Neural cell (in vitro differentiated cells): Measurements from ENCODE around the gene INPP4B. TPM values are rescaled to one million over a fixed set of nuclear protein-coding genes. Genes with fewer than 3 reads are reported as not detected.

ENCODE experiments used
- H2AFZ ChIP-seq: fragments of 200-600, 300-800 bp; sonication (generic), shearing (Covaris generic); 2 replicates; pipeline ENCODE4 v1.6.0; 2014; ENCODE audit warnings: low read depth, mild to moderate bottlenecking, antibody characterized with exemption, low read length, moderate library complexity
- H3F3A ChIP-seq: fragments of 200-600 bp; shearing (Covaris generic); 2 replicates; pipeline ENCODE4 v1.6.1; 2016; ENCODE audit warnings: mild to moderate bottlenecking, moderate library complexity, mixed read lengths, antibody characterized with exemption, low read length; ENCODE audit not compliant: insufficient read depth, poor library complexity, severe bottlenecking
- H3K27ac ChIP-seq: fragments of 200-600, 300-800 bp; sonication (generic), shearing (Covaris generic); 2 replicates; pipeline ENCODE4 v1.5.1; 2014; ENCODE audit warnings: mild to moderate bottlenecking, low read length, moderate library complexity
- H3K27me3 ChIP-seq: fragments of 300-800, 200-600 bp; sonication (generic), shearing (Covaris generic); 2 replicates; pipeline ENCODE4 v1.6.0; 2014; ENCODE audit warnings: mild to moderate bottlenecking, low read depth, low read length, moderate library complexity; ENCODE audit not compliant: insufficient read depth
- H3K36me3 ChIP-seq: fragments of 300-800, 200-600 bp; sonication (generic), shearing (Covaris generic); 2 replicates; pipeline ENCODE4 v1.5.1; 2014; ENCODE audit warnings: mild to moderate bottlenecking, antibody characterized with exemption, low read length, moderate library complexity; ENCODE audit not compliant: insufficient read depth
- H3K4me2 ChIP-seq: fragments of 300-800, 200-600 bp; sonication (generic), shearing (Covaris generic); 2 replicates; pipeline ENCODE4 v1.6.0; 2014; ENCODE audit warnings: mild to moderate bottlenecking, low read length
- H3K4me3 ChIP-seq: fragments of 300-800, 200-600 bp; sonication (generic), shearing (Covaris generic); 2 replicates; pipeline ENCODE4 v1.5.1; 2014; ENCODE audit warnings: mild to moderate bottlenecking, low read length, moderate library complexity
- H3K79me2 ChIP-seq: fragments of 200-600 bp; shearing (Covaris generic); replicated peaks from 2 replicates; pipeline ENCODE4 v1.6.0; 2014; ENCODE audit warnings: mild to moderate bottlenecking, low read length, moderate library complexity; ENCODE audit not compliant: insufficient read depth
- H3K9ac ChIP-seq: fragments of 300-800, 200-600 bp; sonication (generic), shearing (Covaris generic); 2 replicates; pipeline ENCODE4 v1.6.1; 2016; ENCODE audit warnings: mild to moderate bottlenecking, low read length, mixed read lengths
- H3K9me2 ChIP-seq: fragments of 200-600 bp; shearing (Covaris generic); 2 replicates; pipeline ENCODE4 v1.6.1; 2016; ENCODE audit warnings: mild to moderate bottlenecking, low read length, mixed read lengths; ENCODE audit not compliant: insufficient read depth
- H3K9me3 ChIP-seq: fragments of 200-600, 300-800 bp; sonication (generic), shearing (Covaris generic); 2 replicates; pipeline ENCODE4 v1.6.1; 2016; ENCODE audit warnings: mild to moderate bottlenecking, mixed run types, low read length, moderate library complexity, mixed read lengths
- H4K20me1 ChIP-seq: fragments of 200-600 bp; shearing (Covaris generic); 2 replicates; pipeline ENCODE4 v1.6.1; 2016; ENCODE audit warnings: mild to moderate bottlenecking, mixed run types; ENCODE audit not compliant: insufficient read depth
- EP300 ChIP-seq: fragments of 450-650 bp; conservative IDR thresholded peaks from 2 replicates; pipeline ENCODE4 v1.6.1; 2014; ENCODE audit warnings: antibody characterized with exemption, mild to moderate bottlenecking, moderate library complexity; ENCODE audit not compliant: poor library complexity, severe bottlenecking
- EZH2 ChIP-seq: fragments of 200-600, 300-800 bp; shearing (Covaris generic), sonication (generic); IDR thresholded peaks from 2 replicates; pipeline ENCODE4 v1.6.1; 2014; ENCODE audit warnings: antibody characterized with exemption, low read length, borderline replicate concordance, mild to moderate bottlenecking; ENCODE audit not compliant: insufficient read depth, poor library complexity, severe bottlenecking
- MXI1 ChIP-seq: fragments of 450-650 bp; conservative IDR thresholded peaks from 2 replicates; pipeline ENCODE4 v1.6.1; 2014; ENCODE audit warnings: antibody characterized with exemption, mild to moderate bottlenecking; ENCODE audit not compliant: poor library complexity, severe bottlenecking
- POLR2AphosphoS5 ChIP-seq: IDR thresholded peaks from 2 replicates; pipeline ENCODE4 v1.6.1; 2012
- RAD21 ChIP-seq: fragments of 450-650 bp; conservative IDR thresholded peaks from 2 replicates; pipeline ENCODE4 v1.6.1; 2014; ENCODE audit warnings: antibody characterized with exemption, mild to moderate bottlenecking, moderate library complexity
- SMC3 ChIP-seq: fragments of 450-650 bp; conservative IDR thresholded peaks from 2 replicates; pipeline ENCODE4 v1.6.1; 2014; ENCODE audit warnings: antibody characterized with exemption, mild to moderate bottlenecking, moderate library complexity; ENCODE audit not compliant: poor library complexity
- TAF1 ChIP-seq: IDR thresholded peaks from 2 replicates; pipeline ENCODE4 v1.6.1; 2012; ENCODE audit warnings: low read depth
- polyA plus RNA-seq: library from polyadenylated mRNA; depleted of rRNA; stranded (reverse); fragments of >200 nt; gene quantifications from 2 replicates; pipeline ENCODE4 v1.2.3, GENCODE V29; 2014
- TF ChIP-seq, protein P1 (sequence below): IDR thresholded peaks from 2 replicates; pipeline ENCODE4 v1.6.1; 2012; ENCODE audit warnings: borderline replicate concordance
- TF ChIP-seq, protein P2 (sequence below): fragments of 450-650 bp; IDR thresholded peaks from 2 replicates; pipeline ENCODE4 v1.5.1; 2014; ENCODE audit warnings: antibody characterized with exemption, mild to moderate bottlenecking, moderate library complexity; ENCODE audit not compliant: poor library complexity, severe bottlenecking

INPP4B gene
- polyA plus RNA-seq, 1 donor from 2014 or later, result 0.30 TPM

DNA sequence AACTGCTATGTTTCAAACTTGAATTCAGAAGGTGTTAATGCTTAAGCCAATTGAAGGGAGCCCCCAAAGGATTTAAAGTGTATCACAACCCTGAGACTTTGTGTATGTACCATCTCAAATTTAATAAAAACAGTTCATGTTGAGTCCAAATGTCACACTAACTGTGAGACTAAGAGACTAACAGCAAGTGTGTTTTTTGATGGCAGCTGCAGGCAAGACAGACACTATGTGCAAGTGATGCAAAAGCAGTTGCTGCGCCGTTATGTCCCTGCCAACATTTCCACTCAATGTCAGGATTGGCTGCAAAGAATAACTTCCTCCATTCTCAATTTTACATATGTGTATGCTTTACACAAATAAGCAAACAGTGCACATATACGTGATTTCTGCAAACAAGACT, 615.1 kb downstream of the INPP4B start:
- Histone ChIP-seq H2AFZ (no peak overlapping the region), H3K9ac (no peak overlapping the region)

DNA sequence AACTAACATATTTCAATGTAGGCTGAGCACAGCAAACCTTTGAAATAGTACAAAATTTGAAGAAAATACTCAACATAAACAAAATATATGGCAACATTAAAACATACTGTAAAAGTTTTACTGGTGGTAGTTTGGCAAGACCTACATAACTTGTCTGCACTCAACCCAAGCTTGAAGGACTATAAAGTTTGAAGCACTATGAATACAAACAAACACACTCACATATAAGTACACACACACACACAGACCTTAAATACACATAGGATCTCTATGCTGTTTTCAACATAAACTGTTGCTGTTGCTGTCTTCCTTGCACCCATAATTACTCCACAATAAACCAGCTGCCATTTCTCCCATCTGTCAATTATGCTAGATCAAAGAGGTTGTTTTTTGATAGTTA, 620.1 kb downstream of the INPP4B start:
- Histone ChIP-seq H3K9ac (no peak overlapping the region), H3K4me2 (no peak overlapping the region), H3K27ac (no peak overlapping the region), H3K4me3 (no peak overlapping the region), H3K9me3 (no peaks in the 10 kb centered on the region), H4K20me1 (no peaks in the 10 kb centered on the region), H2AFZ (no peak overlapping the region), H3K79me2 (no peaks in the 10 kb centered on the region), H3K9me2 (no peaks in the 10 kb centered on the region), H3K27me3 (no peaks in the 10 kb centered on the region), H3K36me3 (no peaks in the 10 kb centered on the region), H3F3A (no peaks in the 10 kb centered on the region)
- no peak for TF ChIP-seq RAD21
- no peak for TF ChIP-seq EZH2
- TF ChIP-seq EP300, result no peak
- TF ChIP-seq, protein P1, sequence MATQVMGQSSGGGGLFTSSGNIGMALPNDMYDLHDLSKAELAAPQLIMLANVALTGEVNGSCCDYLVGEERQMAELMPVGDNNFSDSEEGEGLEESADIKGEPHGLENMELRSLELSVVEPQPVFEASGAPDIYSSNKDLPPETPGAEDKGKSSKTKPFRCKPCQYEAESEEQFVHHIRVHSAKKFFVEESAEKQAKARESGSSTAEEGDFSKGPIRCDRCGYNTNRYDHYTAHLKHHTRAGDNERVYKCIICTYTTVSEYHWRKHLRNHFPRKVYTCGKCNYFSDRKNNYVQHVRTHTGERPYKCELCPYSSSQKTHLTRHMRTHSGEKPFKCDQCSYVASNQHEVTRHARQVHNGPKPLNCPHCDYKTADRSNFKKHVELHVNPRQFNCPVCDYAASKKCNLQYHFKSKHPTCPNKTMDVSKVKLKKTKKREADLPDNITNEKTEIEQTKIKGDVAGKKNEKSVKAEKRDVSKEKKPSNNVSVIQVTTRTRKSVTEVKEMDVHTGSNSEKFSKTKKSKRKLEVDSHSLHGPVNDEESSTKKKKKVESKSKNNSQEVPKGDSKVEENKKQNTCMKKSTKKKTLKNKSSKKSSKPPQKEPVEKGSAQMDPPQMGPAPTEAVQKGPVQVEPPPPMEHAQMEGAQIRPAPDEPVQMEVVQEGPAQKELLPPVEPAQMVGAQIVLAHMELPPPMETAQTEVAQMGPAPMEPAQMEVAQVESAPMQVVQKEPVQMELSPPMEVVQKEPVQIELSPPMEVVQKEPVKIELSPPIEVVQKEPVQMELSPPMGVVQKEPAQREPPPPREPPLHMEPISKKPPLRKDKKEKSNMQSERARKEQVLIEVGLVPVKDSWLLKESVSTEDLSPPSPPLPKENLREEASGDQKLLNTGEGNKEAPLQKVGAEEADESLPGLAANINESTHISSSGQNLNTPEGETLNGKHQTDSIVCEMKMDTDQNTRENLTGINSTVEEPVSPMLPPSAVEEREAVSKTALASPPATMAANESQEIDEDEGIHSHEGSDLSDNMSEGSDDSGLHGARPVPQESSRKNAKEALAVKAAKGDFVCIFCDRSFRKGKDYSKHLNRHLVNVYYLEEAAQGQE, result no peak
- TF ChIP-seq MXI1, result no peak
- no peak for TF ChIP-seq TAF1

More for the DNA sequence above, 615.1 kb downstream of the INPP4B start:
- TF ChIP-seq MXI1, result no peak
- TF ChIP-seq, protein P2, sequence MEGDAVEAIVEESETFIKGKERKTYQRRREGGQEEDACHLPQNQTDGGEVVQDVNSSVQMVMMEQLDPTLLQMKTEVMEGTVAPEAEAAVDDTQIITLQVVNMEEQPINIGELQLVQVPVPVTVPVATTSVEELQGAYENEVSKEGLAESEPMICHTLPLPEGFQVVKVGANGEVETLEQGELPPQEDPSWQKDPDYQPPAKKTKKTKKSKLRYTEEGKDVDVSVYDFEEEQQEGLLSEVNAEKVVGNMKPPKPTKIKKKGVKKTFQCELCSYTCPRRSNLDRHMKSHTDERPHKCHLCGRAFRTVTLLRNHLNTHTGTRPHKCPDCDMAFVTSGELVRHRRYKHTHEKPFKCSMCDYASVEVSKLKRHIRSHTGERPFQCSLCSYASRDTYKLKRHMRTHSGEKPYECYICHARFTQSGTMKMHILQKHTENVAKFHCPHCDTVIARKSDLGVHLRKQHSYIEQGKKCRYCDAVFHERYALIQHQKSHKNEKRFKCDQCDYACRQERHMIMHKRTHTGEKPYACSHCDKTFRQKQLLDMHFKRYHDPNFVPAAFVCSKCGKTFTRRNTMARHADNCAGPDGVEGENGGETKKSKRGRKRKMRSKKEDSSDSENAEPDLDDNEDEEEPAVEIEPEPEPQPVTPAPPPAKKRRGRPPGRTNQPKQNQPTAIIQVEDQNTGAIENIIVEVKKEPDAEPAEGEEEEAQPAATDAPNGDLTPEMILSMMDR, result no peak
- no peak for TF ChIP-seq POLR2AphosphoS5
- TF ChIP-seq EZH2, result no peak
- TF ChIP-seq, protein P1, result no peak
- TF ChIP-seq RAD21, result no peak
- TF ChIP-seq SMC3, result no peak
- TF ChIP-seq EP300, result no peak
- Histone ChIP-seq H3F3A (no peaks in the 10 kb centered on the region), H3K4me3 (no peak overlapping the region), H3K4me2 (no peak overlapping the region), H3K27me3 (no peaks in the 10 kb centered on the region), H3K36me3 (no peaks in the 10 kb centered on the region), H3K9me2 (no peaks in the 10 kb centered on the region), H4K20me1 (no peaks in the 10 kb centered on the region), H3K27ac (no peak overlapping the region), H3K79me2 (no peaks in the 10 kb centered on the region), H3K9me3 (no peaks in the 10 kb centered on the region)
